CD14-positive monocyte (primary cell): Measurements from ENCODE around the gene LRWD1. TPM values are rescaled to one million over a fixed set of nuclear protein-coding genes. Genes with fewer than 3 reads are reported as not detected.

Experiments
- DNase-seq, 3 donors: peaks; one replicate each; pipeline ENCODE4 v3.0.0-alpha.2; 2011 to 2022
- H2AFZ ChIP-seq: 2 replicates; pipeline ENCODE4 v1.6.0; 2012; ENCODE audit warnings: mild to moderate bottlenecking, low read depth, low read length, inconsistent platforms; ENCODE audit not compliant: insufficient read depth, poor library complexity, severe bottlenecking
- H3K27ac ChIP-seq, 2 donors: 1 replicate in 1 of 2; 2 replicates in 1 of 2; pipeline ENCODE4 v1.5.1; 2012 to 2013; ENCODE audit warnings: low read length in 2 of 2, control low read depth in 1 of 2, inconsistent platforms in 1 of 2, low read depth in 1 of 2, mild to moderate bottlenecking in 1 of 2
- H3K27me3 ChIP-seq, 2 donors: one replicate each; pipeline versions ENCODE4 v1.6.0 to v1.6.1; 2011 to 2013; ENCODE audit warnings: low read length in 2 of 2; ENCODE audit not compliant: control insufficient read depth in 2 of 2, insufficient read depth in 2 of 2
- H3K36me3 ChIP-seq, 2 donors: replicated peaks in 1 of 2; 1 replicate in 1 of 2; 2 replicates in 1 of 2; pipeline versions ENCODE4 v1.5.1 to v1.6.1; 2012 to 2013; ENCODE audit warnings: low read length in 2 of 2, control low read depth in 1 of 2, inconsistent platforms in 1 of 2, mild to moderate bottlenecking in 1 of 2; ENCODE audit not compliant: insufficient read depth in 2 of 2, control insufficient read depth in 1 of 2
- H3K4me1 ChIP-seq, 2 donors: 1 replicate in 1 of 2; 2 replicates in 1 of 2; pipeline versions ENCODE4 v1.5.1 to v1.6.1; 2012 to 2013; ENCODE audit warnings: low read length in 2 of 2, control low read depth in 1 of 2, inconsistent platforms in 1 of 2, mild to moderate bottlenecking in 1 of 2, moderate library complexity in 1 of 2; ENCODE audit not compliant: insufficient read depth in 2 of 2, control insufficient read depth in 1 of 2
- H3K4me2 ChIP-seq: replicated peaks from 2 replicates; pipeline ENCODE3; 2012; ENCODE audit warnings: low read length, moderate library complexity, mild to moderate bottlenecking; ENCODE audit not compliant: poor library complexity, severe bottlenecking; ENCODE audit errors: extremely low read depth
- H3K4me3 ChIP-seq, 3 experiments: fragments of 200-600 bp in 1 of 3; sonication (generic) in 1 of 3; replicated peaks in 1 of 3; 1 replicate in 2 of 3; 2 replicates in 1 of 3; pipeline ENCODE4 v1.5.1; 2011 to 2013; ENCODE audit warnings: low read length in 3 of 3, mild to moderate bottlenecking in 3 of 3, control low read depth in 2 of 3, low read depth in 2 of 3, inconsistent platforms in 1 of 3, moderate library complexity in 1 of 3
- H3K79me2 ChIP-seq: 2 replicates; pipeline ENCODE4 v1.6.0; 2012; ENCODE audit warnings: mild to moderate bottlenecking, control low read depth, inconsistent platforms, low read length, moderate library complexity; ENCODE audit not compliant: insufficient read depth
- H3K9ac ChIP-seq: 2 replicates; pipeline ENCODE4 v1.6.0; 2017; ENCODE audit warnings: low read length, mild to moderate bottlenecking; ENCODE audit not compliant: insufficient read depth, poor library complexity, severe bottlenecking
- H3K9me3 ChIP-seq, 2 donors: replicated peaks in 1 of 2; 1 replicate in 1 of 2; 2 replicates in 1 of 2; pipeline versions ENCODE4 v1.5.1 to v1.6.1; 2012 to 2013; ENCODE audit warnings: low read length in 2 of 2, control low read depth in 1 of 2; ENCODE audit not compliant: control insufficient read depth in 1 of 2, insufficient read depth in 1 of 2
- H4K20me1 ChIP-seq: 2 replicates; pipeline ENCODE4 v1.6.0; 2012; ENCODE audit warnings: mild to moderate bottlenecking, low read length, control low read depth, moderate library complexity; ENCODE audit not compliant: insufficient read depth
- H3K27ac Mint-ChIP-seq, 7 donors: one replicate each; pipeline ENCODE4 v1.8.0; 2020; ENCODE audit warnings: mild to moderate bottlenecking in 7 of 7, mixed read lengths in 7 of 7, moderate library complexity in 6 of 7, inconsistent platforms in 2 of 7
- H3K27me3 Mint-ChIP-seq, 3 donors: one replicate each; pipeline ENCODE4 v1.8.0; 2021 to 2022; ENCODE audit warnings: low read depth in 3 of 3, mild to moderate bottlenecking in 3 of 3, mixed read lengths in 3 of 3, moderate library complexity in 3 of 3, inconsistent platforms in 1 of 3
- H3K36me3 Mint-ChIP-seq, 2 donors: one replicate each; pipeline ENCODE4 v1.8.0; 2020; ENCODE audit warnings: mixed read lengths in 2 of 2, inconsistent platforms in 1 of 2, mild to moderate bottlenecking in 1 of 2
- H3K4me1 Mint-ChIP-seq: one replicate; pipeline ENCODE4 v1.8.0; 2020; ENCODE audit warnings: mild to moderate bottlenecking, mixed read lengths
- H3K4me3 Mint-ChIP-seq, 2 donors: one replicate each; pipeline ENCODE4 v1.8.0; 2020; ENCODE audit warnings: mild to moderate bottlenecking in 2 of 2, mixed read lengths in 2 of 2, moderate library complexity in 1 of 2
- H3K9me3 Mint-ChIP-seq, 7 donors: one replicate each; pipeline ENCODE4 v1.8.0; 2020 to 2022; ENCODE audit warnings: mixed read lengths in 7 of 7, mild to moderate bottlenecking in 6 of 7, moderate library complexity in 6 of 7, inconsistent platforms in 2 of 7
- WGBS: methylation state at CpG from one replicate; pipeline ENCODE4 v1.1.5; 2013; ENCODE audit warnings: missing lambda C conversion rate; ENCODE audit not compliant: insufficient coverage; 5-methylcytosine and 5-hydroxymethylcytosine counted together
- intact Hi-C, 2 donors: fragments of 100-400 bp; cut with micrococcal nuclease; formaldehyde crosslinking; loops; one replicate each; pipeline versions ENCODE4 v1.15.0 to v1.15.1; 2023
- polyA plus RNA-seq, 3 donors: library from polyadenylated mRNA; depleted of rRNA in 1 of 3; unstranded in 2 of 3; stranded (reverse) in 1 of 3; fragments of 300-500 nt in 2 of 3; fragments of >200 nt in 1 of 3; fragmentation: Illumina TruSeq in 2 of 3; gene quantifications; 1 replicate in 2 of 3; 2 replicates in 1 of 3; pipeline ENCODE4 v1.2.3, GENCODE V29; 2012 to 2021
- TF ChIP-seq, protein P1 (sequence below): fragments of 200-600 bp; IDR thresholded peaks from one replicate; pipeline ENCODE4 v1.8.0; 2022; ENCODE audit warnings: antibody characterized with exemption, mild to moderate bottlenecking

The LRWD1 gene
- polyA plus RNA-seq, 3 donors: 5.4 to 10.7 (median 6.1) TPM

GRCh38 chr7:102418592-102418991 lies 46.2 kb upstream of the LRWD1 start:
- no peak overlapping the region for H3K4me3 Mint-ChIP-seq
- no peak overlapping the region for H3K4me2 ChIP-seq
- H3K9ac ChIP-seq: no peak overlapping the region
- intact Hi-C loops: no loop called here
- no peak overlapping the region for H2AFZ ChIP-seq
- peaks cover 46 to 75% of the 10 kb centered on the region in 2 donors for H3K36me3 Mint-ChIP-seq
- no peaks in the 10 kb centered on the region for H3K27me3 ChIP-seq
- no peaks in the 10 kb centered on the region for H4K20me1 ChIP-seq
- TF ChIP-seq, protein P1, sequence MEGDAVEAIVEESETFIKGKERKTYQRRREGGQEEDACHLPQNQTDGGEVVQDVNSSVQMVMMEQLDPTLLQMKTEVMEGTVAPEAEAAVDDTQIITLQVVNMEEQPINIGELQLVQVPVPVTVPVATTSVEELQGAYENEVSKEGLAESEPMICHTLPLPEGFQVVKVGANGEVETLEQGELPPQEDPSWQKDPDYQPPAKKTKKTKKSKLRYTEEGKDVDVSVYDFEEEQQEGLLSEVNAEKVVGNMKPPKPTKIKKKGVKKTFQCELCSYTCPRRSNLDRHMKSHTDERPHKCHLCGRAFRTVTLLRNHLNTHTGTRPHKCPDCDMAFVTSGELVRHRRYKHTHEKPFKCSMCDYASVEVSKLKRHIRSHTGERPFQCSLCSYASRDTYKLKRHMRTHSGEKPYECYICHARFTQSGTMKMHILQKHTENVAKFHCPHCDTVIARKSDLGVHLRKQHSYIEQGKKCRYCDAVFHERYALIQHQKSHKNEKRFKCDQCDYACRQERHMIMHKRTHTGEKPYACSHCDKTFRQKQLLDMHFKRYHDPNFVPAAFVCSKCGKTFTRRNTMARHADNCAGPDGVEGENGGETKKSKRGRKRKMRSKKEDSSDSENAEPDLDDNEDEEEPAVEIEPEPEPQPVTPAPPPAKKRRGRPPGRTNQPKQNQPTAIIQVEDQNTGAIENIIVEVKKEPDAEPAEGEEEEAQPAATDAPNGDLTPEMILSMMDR: no peak
- no peaks in the 10 kb centered on the region for H3K9me3 ChIP-seq
- peaks cover 28% of the 10 kb centered on the region for H3K4me1 Mint-ChIP-seq
- H3K79me2 ChIP-seq: peaks cover 4% of the 10 kb centered on the region
- no peak overlapping the region for H3K27ac Mint-ChIP-seq
- peaks cover 19 to 24% of the 10 kb centered on the region in 2 donors for H3K4me1 ChIP-seq
- no peak for DNase-seq
- no peaks in the 10 kb centered on the region for H3K27me3 Mint-ChIP-seq
- peaks cover 26 to 55% of the 10 kb centered on the region in 2 donors for H3K36me3 ChIP-seq
- WGBS: 100% methylated on average over 3 of the region's 5 CpGs
- no peak overlapping the region for H3K4me3 ChIP-seq
- no peaks in the 10 kb centered on the region for H3K9me3 Mint-ChIP-seq
- H3K27ac ChIP-seq: no peak overlapping the region

DNA sequence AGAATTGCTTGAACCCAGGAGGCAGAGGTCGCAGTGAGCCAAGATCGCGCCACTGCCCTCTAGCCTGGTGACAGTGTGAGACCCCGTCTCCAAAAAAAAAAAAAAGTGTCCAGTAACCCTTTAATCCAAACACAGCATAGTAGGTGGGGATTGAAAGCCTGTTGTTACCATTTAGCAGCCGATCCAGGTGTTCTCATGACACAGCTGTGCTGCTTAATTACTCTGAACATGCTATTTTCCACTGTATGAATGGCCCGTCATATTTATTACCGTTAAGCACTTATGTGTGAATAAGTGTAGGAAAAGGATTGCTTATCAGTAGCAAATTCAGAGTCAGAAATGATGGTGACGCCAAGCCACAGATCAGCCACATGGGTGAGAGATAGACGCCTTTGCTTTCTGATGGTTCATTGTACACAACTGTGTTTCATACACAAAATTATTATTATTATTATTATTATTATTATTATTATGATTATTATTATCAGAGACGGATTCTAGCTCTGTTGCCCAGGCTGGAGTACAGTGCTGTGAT lies 43.0 kb upstream of the LRWD1 start:
- H3K36me3 ChIP-seq: peaks cover 4 to 24% of the 10 kb centered on the region in 2 donors
- H2AFZ ChIP-seq: no peak overlapping the region
- DNase-seq: no peak
- H3K27ac ChIP-seq: no peak overlapping the region
- H3K9me3 ChIP-seq: no peaks in the 10 kb centered on the region
- peaks cover 46 to 54% of the 10 kb centered on the region in 2 donors for H3K4me1 ChIP-seq
- Mint-ChIP-seq H3K36me3 (peaks cover 37 to 60% of the 10 kb centered on the region in 2 donors), H3K27ac (peak overlapping the region in 3 of 7 donors; percentile 75 to 93 (median 90)), H3K27me3 (peaks cover 0 to 5% (median 0%) of the 10 kb centered on the region in 3 donors), H3K4me1 (peaks cover 51% of the 10 kb centered on the region), H3K9me3 (no peaks in the 10 kb centered on the region), H3K4me3 (no peak overlapping the region)
- no peaks in the 10 kb centered on the region for H4K20me1 ChIP-seq
- H3K9ac ChIP-seq: no peak overlapping the region
- intact Hi-C loops: loop anchor here in 1 of 2 donors (2.0 kb wide), 1 partner anchor 13 kb away; no protein-coding TSS in a partner anchor
- H3K4me3 ChIP-seq: no peak overlapping the region
- H3K4me2 ChIP-seq: no peak overlapping the region
- WGBS: 60% methylated on average over 2 of the region's 10 CpGs
- TF ChIP-seq, protein P1: no peak
- H3K79me2 ChIP-seq: no peaks in the 10 kb centered on the region
- H3K27me3 ChIP-seq: no peaks in the 10 kb centered on the region
